ENCODE data around the gene F8.

DNA sequence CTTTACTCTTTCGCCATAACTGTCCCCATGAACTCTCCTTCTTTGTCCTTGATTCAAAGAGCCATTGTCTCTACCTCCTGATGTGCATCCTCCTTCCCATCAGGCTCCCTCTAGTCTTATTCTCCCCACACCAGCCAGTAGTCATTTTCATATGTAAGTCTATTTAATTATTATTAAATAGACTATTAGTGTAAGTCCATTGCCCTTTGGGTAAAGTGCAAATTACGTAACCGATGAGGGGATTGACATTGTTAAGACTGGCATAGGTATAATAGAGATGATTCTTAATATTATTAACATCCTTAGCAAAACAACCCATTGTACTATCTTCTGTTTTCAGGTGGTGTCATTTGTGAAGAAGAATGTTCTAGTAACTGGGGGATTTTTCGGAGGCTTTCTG, 31.7 kb upstream of the F8 start:
- TF ChIP-seq, protein P1, sequence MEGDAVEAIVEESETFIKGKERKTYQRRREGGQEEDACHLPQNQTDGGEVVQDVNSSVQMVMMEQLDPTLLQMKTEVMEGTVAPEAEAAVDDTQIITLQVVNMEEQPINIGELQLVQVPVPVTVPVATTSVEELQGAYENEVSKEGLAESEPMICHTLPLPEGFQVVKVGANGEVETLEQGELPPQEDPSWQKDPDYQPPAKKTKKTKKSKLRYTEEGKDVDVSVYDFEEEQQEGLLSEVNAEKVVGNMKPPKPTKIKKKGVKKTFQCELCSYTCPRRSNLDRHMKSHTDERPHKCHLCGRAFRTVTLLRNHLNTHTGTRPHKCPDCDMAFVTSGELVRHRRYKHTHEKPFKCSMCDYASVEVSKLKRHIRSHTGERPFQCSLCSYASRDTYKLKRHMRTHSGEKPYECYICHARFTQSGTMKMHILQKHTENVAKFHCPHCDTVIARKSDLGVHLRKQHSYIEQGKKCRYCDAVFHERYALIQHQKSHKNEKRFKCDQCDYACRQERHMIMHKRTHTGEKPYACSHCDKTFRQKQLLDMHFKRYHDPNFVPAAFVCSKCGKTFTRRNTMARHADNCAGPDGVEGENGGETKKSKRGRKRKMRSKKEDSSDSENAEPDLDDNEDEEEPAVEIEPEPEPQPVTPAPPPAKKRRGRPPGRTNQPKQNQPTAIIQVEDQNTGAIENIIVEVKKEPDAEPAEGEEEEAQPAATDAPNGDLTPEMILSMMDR (IDR thresholded peaks at IDR 0.05; ENCODE audit: low read length) = no peak
- no peak for TF ChIP-seq EZH2 (IDR thresholded peaks at IDR 0.05; ENCODE audit: borderline replicate concordance, low read length)
